BLaER1 (cell line): ENCODE measurements around the gene FUT2.
"Not testable (repeated sequence)": the region's sequence is repeated elsewhere in the genome, so short reads cannot be mapped to it uniquely, and the experiment has no call there.

Experiments
- H3K27ac ChIP-seq: shearing (Covaris generic); formaldehyde crosslinking; 2 replicates; pipeline ENCODE4 v1.8.1; 2022
- H3K27me3 ChIP-seq: shearing (Covaris generic); formaldehyde crosslinking; 2 replicates; pipeline ENCODE4 v1.8.1; 2022
- H3K36me3 ChIP-seq: shearing (Covaris generic); formaldehyde crosslinking; 2 replicates; pipeline ENCODE4 v1.8.1; 2022
- H3K4me1 ChIP-seq: shearing (Covaris generic); formaldehyde crosslinking; 2 replicates; pipeline ENCODE4 v1.8.1; 2022
- H3K4me2 ChIP-seq: shearing (Covaris generic); formaldehyde crosslinking; 2 replicates; pipeline ENCODE4 v1.8.1; 2022
- H3K4me3 ChIP-seq: shearing (Covaris generic); formaldehyde crosslinking; 2 replicates; pipeline ENCODE4 v1.8.1; 2022
- H3K9ac ChIP-seq: shearing (Covaris generic); formaldehyde crosslinking; 2 replicates; pipeline ENCODE4 v1.8.1; 2022
- H3K9me3 ChIP-seq: shearing (Covaris generic); formaldehyde crosslinking; 2 replicates; pipeline ENCODE4 v1.8.1; 2022
- H4K20me1 ChIP-seq: shearing (Covaris generic); formaldehyde crosslinking; 2 replicates; pipeline ENCODE4 v1.8.1; 2022
- Cebpa-rat ChIP-seq: shearing (Covaris generic); IDR thresholded peaks from 2 replicates; pipeline ENCODE4 v1.8.1; 2022

Gene FUT2

GRCh38 chr19:48695743-48696352 lies at the start of gene FUT2:
Gene FUT2 (plus strand): TSS chr19:48695971. CDS start chr19:48702957, 6,986 bp downstream.
- Histone ChIP-seq H3K4me3 (peak within 1 kb of the TSS; percentile 62), H3K9me3 (no peaks in the 10 kb centered on the region), H3K4me1 (peaks cover 49% of the 10 kb centered on the region), H3K27ac (peak within 1 kb of the TSS; percentile 89), H3K27me3 (no peaks in the 10 kb centered on the region), H3K36me3 (peaks cover 3% of the 10 kb centered on the region; the same call in 1 of the 2 replicates), H4K20me1 (no peaks in the 10 kb centered on the region), H3K4me2 (peak within 1 kb of the TSS; percentile 88), H3K9ac (peak within 1 kb of the TSS; percentile 73)
- no peak for TF ChIP-seq Cebpa-rat

GRCh38 chr19:48646001-48646721 lies 49.6 kb upstream of the FUT2 start, which contains the start of gene CA11:
Gene CA11 (minus strand): TSS chr19:48646187. CDS start chr19:48645632, 555 bp downstream.
- Histone ChIP-seq H3K4me1 (peaks cover 72% of the 10 kb centered on the region), H4K20me1 (no peaks in the 10 kb centered on the region), H3K9me3 (no peaks in the 10 kb centered on the region), H3K9ac (peak within 1 kb of the TSS; percentile 81), H3K27ac (peak within 1 kb of the TSS; percentile 92), H3K4me3 (peak within 1 kb of the TSS; percentile 67), H3K27me3 (no peaks in the 10 kb centered on the region), H3K36me3 (no peaks in the 10 kb centered on the region), H3K4me2 (peak within 1 kb of the TSS; percentile 99)
- no peak for TF ChIP-seq Cebpa-rat

- Histone ChIP-seq H3K9me3 (no peaks in the 10 kb centered on the region), H3K4me3 (peak overlapping the region; percentile 67), H3K27me3 (no peaks in the 10 kb centered on the region), H3K4me1 (peaks cover 78% of the 10 kb centered on the region), H4K20me1 (no peaks in the 10 kb centered on the region), H3K9ac (peak overlapping the region; percentile 81; the same call in 1 of the 2 replicates), H3K4me2 (peak overlapping the region; percentile 99), H3K36me3 (no peaks in the 10 kb centered on the region), H3K27ac (peak overlapping the region; percentile 92)
- no peak for TF ChIP-seq Cebpa-rat
Measured at GRCh38 chr19:48646722-48647216, 49.0 kb upstream of the FUT2 start.

GRCh38 chr19:48648134-48648533 lies 47.6 kb upstream of the FUT2 start:
- TF ChIP-seq Cebpa-rat: no peak
- Histone ChIP-seq H3K4me2 (peak overlapping the region; percentile 71), H3K36me3 (no peaks in the 10 kb centered on the region), H3K9me3 (no peaks in the 10 kb centered on the region), H3K9ac (peak overlapping the region; percentile 81; the same call in 1 of the 2 replicates), H3K4me3 (no peak overlapping the region), H4K20me1 (no peaks in the 10 kb centered on the region), H3K27ac (peak overlapping the region; percentile 92), H3K27me3 (no peaks in the 10 kb centered on the region), H3K4me1 (peaks cover 86% of the 10 kb centered on the region)

GRCh38 chr19:48650974-48651682 lies 44.6 kb upstream of the FUT2 start:
- Histone ChIP-seq H3K27me3 (no peaks in the 10 kb centered on the region), H3K4me3 (no peak overlapping the region), H4K20me1 (no peaks in the 10 kb centered on the region), H3K27ac (no peak overlapping the region), H3K4me1 (peaks cover 84% of the 10 kb centered on the region), H3K4me2 (no peak overlapping the region), H3K9ac (no peak overlapping the region), H3K9me3 (no peaks in the 10 kb centered on the region), H3K36me3 (no peaks in the 10 kb centered on the region)
- no peak for TF ChIP-seq Cebpa-rat

- no peak for TF ChIP-seq Cebpa-rat
- no peak overlapping the region for H3K4me3 ChIP-seq
- H3K27me3 ChIP-seq: no peaks in the 10 kb centered on the region
- no peak overlapping the region for H3K9ac ChIP-seq
- peaks cover 84% of the 10 kb centered on the region for H3K4me1 ChIP-seq
- H3K36me3 ChIP-seq: no peaks in the 10 kb centered on the region
- no peaks in the 10 kb centered on the region for H3K9me3 ChIP-seq
- H3K27ac ChIP-seq: peak overlapping the region; percentile 20; the same call in 1 of the 2 replicates
- H3K4me2 ChIP-seq: no peak overlapping the region
- no peaks in the 10 kb centered on the region for H4K20me1 ChIP-seq
Measured at GRCh38 chr19:48651683-48652048, 44.1 kb upstream of the FUT2 start.

GRCh38 chr19:48654299-48655059 lies 41.3 kb upstream of the FUT2 start:
- no peaks in the 10 kb centered on the region for H3K36me3 ChIP-seq
- H3K27me3 ChIP-seq: no peaks in the 10 kb centered on the region
- H3K4me2 ChIP-seq: peak overlapping the region; percentile 70
- peak overlapping the region; percentile 75 for H3K27ac ChIP-seq
- no peaks in the 10 kb centered on the region for H4K20me1 ChIP-seq
- H3K4me3 ChIP-seq: no peak overlapping the region
- TF ChIP-seq Cebpa-rat: no peak
- H3K9ac ChIP-seq: peak overlapping the region; percentile 67; the same call in 1 of the 2 replicates
- H3K4me1 ChIP-seq: peaks cover 63% of the 10 kb centered on the region
- H3K9me3 ChIP-seq: no peaks in the 10 kb centered on the region

GRCh38 chr19:48656840-48657474 lies 38.8 kb upstream of the FUT2 start:
- Histone ChIP-seq H3K27ac (no peak overlapping the region), H3K4me1 (peaks cover 55% of the 10 kb centered on the region), H3K36me3 (no peaks in the 10 kb centered on the region), H3K27me3 (no peaks in the 10 kb centered on the region), H3K9me3 (no peaks in the 10 kb centered on the region), H3K9ac (0 out of 2 replicates have a peak overlapping the region, but pooled peaks have one; percentile 14), H3K4me3 (no peak overlapping the region), H3K4me2 (no peak overlapping the region), H4K20me1 (no peaks in the 10 kb centered on the region)
- TF ChIP-seq Cebpa-rat: no peak

GRCh38 chr19:48657828-48658227 lies 37.9 kb upstream of the FUT2 start:
- not testable (repeated sequence) for H3K27ac ChIP-seq, H4K20me1 ChIP-seq, H3K27me3 ChIP-seq, H3K9me3 ChIP-seq, H3K4me2 ChIP-seq, H3K4me3 ChIP-seq, H3K36me3 ChIP-seq, H3K9ac ChIP-seq
- H3K4me1 ChIP-seq: peaks cover 51% of the 10 kb centered on the region
